ENCODE results near the gene DUSP10. TPM values are rescaled to one million over a fixed set of nuclear protein-coding genes. Genes with fewer than 3 reads are reported as not detected.

The DUSP10 gene
- total and polyA plus RNA-seq, 2 donors (not counting 1 experiment from before 2014, with no cell fraction given): 22.8 to 37.7 TPM

GRCh38 chr1:221732052-221732451 lies 9.8 kb downstream of the DUSP10 start:
- no peaks in the 10 kb centered on the region for H3K27me3 ChIP-seq (replicated peaks in 1 of 4; ENCODE audit: control extremely low read depth in 1 of 4, control insufficient read depth in 3 of 4, insufficient read depth in 4 of 4, low read length in 3 of 4)
- POLR2A ChIA-PET: interaction anchor here (0.7 to 1.9 kb wide), 2 partner anchors 10 to 13 kb away, joined by 3 to 4 read pairs; partner anchors contain the start of gene DUSP10
- H3K4me1 ChIP-seq (ENCODE audit: control insufficient read depth in 2 of 2, insufficient read depth in 2 of 2, low read length in 2 of 2): peaks cover 22 to 30% of the 10 kb centered on the region in 2 donors
- peaks cover 3% of the 10 kb centered on the region in 2 experiments for H3K36me3 ChIP-seq (replicated peaks in 1 of 2; ENCODE audit: control extremely low read depth in 1 of 2, control insufficient read depth in 1 of 2, extremely low read depth in 1 of 2, insufficient read depth in 2 of 2, low read length in 1 of 2)
- no peak overlapping the region for H3K4me2 ChIP-seq (replicated peaks; ENCODE audit: low read depth, low read length, poor library complexity, severe bottlenecking)
- no peak overlapping the region for H3K27ac Mint-ChIP-seq
- no peak for TF ChIP-seq EZH2 (IDR thresholded peaks at IDR 0.05; ENCODE audit: borderline replicate concordance, insufficient read depth, low read depth, low read length, poor library complexity, severe bottlenecking)
- TF ChIP-seq CTCF (IDR thresholded peaks at IDR 0.05): no peak
- H3K4me3 Mint-ChIP-seq: no peak overlapping the region
- H3K9me3 Mint-ChIP-seq (ENCODE audit: insufficient read depth): no peaks in the 10 kb centered on the region
- H3K27me3 Mint-ChIP-seq: no peaks in the 10 kb centered on the region
- H3K9me3 ChIP-seq (ENCODE audit: control extremely low read depth in 1 of 3, control insufficient read depth in 2 of 3, insufficient read depth in 1 of 3, low read length in 2 of 3): no peaks in the 10 kb centered on the region
- no peak overlapping the region for H2AFZ ChIP-seq (ENCODE audit: insufficient read depth, low read depth, low read length, poor library complexity, severe bottlenecking)
- H3K4me3 ChIP-seq (ENCODE audit: control extremely low read depth in 1 of 5, extremely low read depth in 1 of 5, insufficient read depth in 1 of 5, low read depth in 2 of 5, low read length in 4 of 5): no peak overlapping the region
- H3K9ac ChIP-seq (ENCODE audit: low read length): no peak overlapping the region
- intact Hi-C loops (cut with micrococcal nuclease): no loop called here
- H4K20me1 ChIP-seq (ENCODE audit: control insufficient read depth, insufficient read depth, low read length, poor library complexity, severe bottlenecking): no peaks in the 10 kb centered on the region
- DNase-seq (no peak), ATAC-seq (ENCODE audit: low read depth) (no peak)
- H3K27ac ChIP-seq (ENCODE audit: low read length in 2 of 2): no peak overlapping the region
- peaks cover 84% of the 10 kb centered on the region for H3K79me2 ChIP-seq (ENCODE audit: control insufficient read depth, insufficient read depth, low read length)
- CTCF ChIA-PET: interaction anchor here (1.0 kb wide), 1 partner anchor 10 kb away, joined by 3 read pairs; the partner anchor contains the start of gene DUSP10
- peaks cover 56% of the 10 kb centered on the region for H3K4me1 Mint-ChIP-seq

DNA sequence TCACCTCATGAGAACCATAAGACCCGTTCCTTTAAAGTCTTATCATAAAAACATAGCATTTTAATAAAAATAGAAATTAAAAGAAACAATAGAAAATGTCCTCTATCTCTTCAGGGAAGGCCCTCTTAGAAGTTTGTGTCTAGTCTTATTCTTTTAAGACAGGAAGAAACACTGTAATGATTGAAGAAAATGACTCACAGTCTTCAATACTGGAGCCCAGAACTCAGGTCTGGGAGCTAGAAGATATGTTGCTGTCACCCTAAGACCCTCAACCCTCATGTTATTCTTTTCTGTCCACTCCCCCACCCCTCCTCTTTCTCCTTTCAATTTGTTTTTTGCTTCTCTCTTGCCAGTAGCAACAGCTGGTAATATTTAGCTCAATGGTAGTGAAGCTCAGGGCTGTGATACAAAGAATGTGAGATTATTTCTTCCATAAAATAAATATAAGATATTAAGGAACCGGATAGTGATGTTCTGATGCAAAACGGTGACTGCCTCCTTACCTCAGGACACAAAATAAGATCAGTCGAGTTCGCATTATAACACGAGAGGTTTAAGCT lies 12.0 kb downstream of the DUSP10 start:
- DNase-seq: no peak
- H3K4me3 Mint-ChIP-seq: no peak overlapping the region
- no peak overlapping the region for H3K27ac Mint-ChIP-seq
- no peak for ATAC-seq (ENCODE audit: low read depth)
- H3K9me3 ChIP-seq (ENCODE audit: control extremely low read depth in 1 of 3, control insufficient read depth in 2 of 3, insufficient read depth in 1 of 3, low read length in 2 of 3): no peaks in the 10 kb centered on the region
- no peaks in the 10 kb centered on the region for H4K20me1 ChIP-seq (ENCODE audit: control insufficient read depth, insufficient read depth, low read length, poor library complexity, severe bottlenecking)
- H3K9me3 Mint-ChIP-seq (ENCODE audit: insufficient read depth): no peaks in the 10 kb centered on the region
- ChIA-PET POLR2A (no interaction called here), CTCF (interaction anchor here (1.3 kb wide), 2 partner anchors 12 to 252 kb away, joined by 3 to 5 read pairs; partner anchors contain the start of gene DUSP10)
- no peaks in the 10 kb centered on the region for H3K27me3 Mint-ChIP-seq
- peaks cover 77% of the 10 kb centered on the region for H3K79me2 ChIP-seq (ENCODE audit: control insufficient read depth, insufficient read depth, low read length)
- H3K4me1 ChIP-seq (ENCODE audit: control insufficient read depth in 2 of 2, insufficient read depth in 2 of 2, low read length in 2 of 2): peaks cover 35 to 47% of the 10 kb centered on the region in 2 donors
- no peak overlapping the region for H3K4me3 ChIP-seq (ENCODE audit: control extremely low read depth in 1 of 5, extremely low read depth in 1 of 5, insufficient read depth in 1 of 5, low read depth in 2 of 5, low read length in 4 of 5)
- peaks cover 59% of the 10 kb centered on the region for H3K4me1 Mint-ChIP-seq
- peaks cover 0 to 3% of the 10 kb centered on the region in 2 experiments for H3K36me3 ChIP-seq (replicated peaks in 1 of 2; ENCODE audit: control extremely low read depth in 1 of 2, control insufficient read depth in 1 of 2, extremely low read depth in 1 of 2, insufficient read depth in 2 of 2, low read length in 1 of 2)
- no peak overlapping the region for H3K4me2 ChIP-seq (replicated peaks; ENCODE audit: low read depth, low read length, poor library complexity, severe bottlenecking)
- TF ChIP-seq EZH2 (IDR thresholded peaks at IDR 0.05; ENCODE audit: borderline replicate concordance, insufficient read depth, low read depth, low read length, poor library complexity, severe bottlenecking): no peak
- H3K9ac ChIP-seq (ENCODE audit: low read length): no peak overlapping the region
- 80% methylated on average over 2 of the region's 6 CpGs for WGBS (ENCODE audit: insufficient coverage)
- H3K27ac ChIP-seq (ENCODE audit: low read length in 2 of 2): no peak overlapping the region
- intact Hi-C loops (cut with micrococcal nuclease): no loop called here
- H3K27me3 ChIP-seq (replicated peaks in 1 of 4; ENCODE audit: control extremely low read depth in 1 of 4, control insufficient read depth in 3 of 4, insufficient read depth in 4 of 4, low read length in 3 of 4): no peaks in the 10 kb centered on the region
- H2AFZ ChIP-seq (ENCODE audit: insufficient read depth, low read depth, low read length, poor library complexity, severe bottlenecking): no peak overlapping the region

Data from B cell (primary cell).